HEK293T (cell line): ENCODE data around the gene CEMIP2.

ENCODE experiments used
- CTCF ChIA-PET: fragments of 350-600 bp; formaldehyde crosslinking; extraction: SDS; loops from one replicate; lab custom pipeline; 2021; ENCODE audit warnings: antibody characterized with exemption, inconsistent platforms; lab: Yijun Ruan, JAX
- POLR2A ChIA-PET: fragments of 350-600 bp; formaldehyde crosslinking; extraction: SDS; loops from one replicate; lab custom pipeline; 2020; ENCODE audit warnings: antibody characterized with exemption, inconsistent platforms; lab: Yijun Ruan, JAX
- DNase-seq: peaks from one replicate; pipeline ENCODE4 v3.0.0; 2012; ENCODE audit warnings: mixed read lengths; ENCODE audit errors: extremely low spot score
- ARNT ChIP-seq: fragments of 450-650 bp; IDR thresholded peaks from 2 replicates; pipeline ENCODE4 v1.6.1; 2017; ENCODE audit warnings: mild to moderate bottlenecking
- BHLHE40 ChIP-seq: fragments of 450-650 bp; IDR thresholded peaks from 2 replicates; pipeline ENCODE4 v1.6.1; 2016; ENCODE audit warnings: mild to moderate bottlenecking, moderate library complexity, borderline replicate concordance
- CTBP1 ChIP-seq: fragments of 450-650 bp; IDR thresholded peaks from 2 replicates; pipeline ENCODE4 v1.6.1; 2016; ENCODE audit warnings: borderline replicate concordance
- ELF4 ChIP-seq: fragments of 450-650 bp; IDR thresholded peaks from 2 replicates; pipeline ENCODE4 v1.6.1; 2017; ENCODE audit warnings: antibody characterized with exemption
- FOXA1 ChIP-seq: fragments of 450-650 bp; IDR thresholded peaks from 2 replicates; pipeline ENCODE4 v1.6.1; 2016; ENCODE audit warnings: mild to moderate bottlenecking
- FOXK2 ChIP-seq: fragments of 450-650 bp; IDR thresholded peaks from 2 replicates; pipeline ENCODE4 v1.6.1; 2016; ENCODE audit warnings: mild to moderate bottlenecking
- FOXM1 ChIP-seq: fragments of 450-650 bp; IDR thresholded peaks from 2 replicates; pipeline ENCODE4 v1.6.1; 2017; ENCODE audit warnings: mild to moderate bottlenecking, borderline replicate concordance
- HDGF ChIP-seq: fragments of 450-650 bp; IDR thresholded peaks from 2 replicates; pipeline ENCODE4 v1.6.1; 2017; ENCODE audit warnings: antibody characterized with exemption, borderline replicate concordance
- L3MBTL2 ChIP-seq: fragments of 450-650 bp; conservative IDR thresholded peaks from 2 replicates; pipeline ENCODE4 v1.6.1; 2016; ENCODE audit warnings: mild to moderate bottlenecking
- LEF1 ChIP-seq: fragments of 450-650 bp; IDR thresholded peaks from 2 replicates; pipeline ENCODE4 v1.6.1; 2017; ENCODE audit warnings: mild to moderate bottlenecking, borderline replicate concordance
- NFRKB ChIP-seq: fragments of 450-650 bp; IDR thresholded peaks from 2 replicates; pipeline ENCODE4 v1.6.1; 2016; ENCODE audit warnings: mild to moderate bottlenecking, moderate library complexity
- PKNOX1 ChIP-seq: fragments of 450-650 bp; IDR thresholded peaks from 2 replicates; pipeline ENCODE4 v1.6.1; 2016
- SP1 ChIP-seq: fragments of 450-650 bp; IDR thresholded peaks from 2 replicates; pipeline ENCODE4 v1.6.1; 2017
- SUZ12 ChIP-seq: fragments of 450-650 bp; IDR thresholded peaks from 2 replicates; pipeline ENCODE4 v1.6.1; 2016; ENCODE audit warnings: mild to moderate bottlenecking
- TARDBP ChIP-seq: fragments of 450-650 bp; IDR thresholded peaks from 2 replicates; pipeline ENCODE4 v1.6.1; 2016
- ZNF384 ChIP-seq: fragments of 450-650 bp; IDR thresholded peaks from 2 replicates; pipeline ENCODE4 v1.6.1; 2016

The CEMIP2 gene

GRCh38 chr9:71778085-71778484, 9.8 kb upstream of the CEMIP2 start:
- DNase-seq, result no peak
- ChIA-PET CTCF (interaction anchor here (0.5 kb wide), 1 partner anchor 219 kb away, joined by 3 read pairs; no protein-coding TSS in a partner anchor), POLR2A (no interaction called here)
- TF ChIP-seq ZNF384 (no peak), PKNOX1 (no peak)

GRCh38 chr9:71774920-71775319, 6.6 kb upstream of the CEMIP2 start:
- ChIA-PET CTCF (no interaction called here), POLR2A (no interaction called here)
- no peak for DNase-seq
- TF ChIP-seq TARDBP (no peak), ARNT (no peak), HDGF (no peak), ELF4 (no peak), CTBP1 (no peak), ZNF384 (no peak), SP1 (no peak), PKNOX1 (no peak), BHLHE40 (no peak), FOXK2 (no peak), L3MBTL2 (no peak), SUZ12 (no peak), LEF1 (no peak), FOXM1 (no peak), FOXA1 (no peak), NFRKB (no peak)

- CTCF ChIA-PET, result no interaction called here
- TF ChIP-seq SUZ12 (no peak), BHLHE40 (no peak), HDGF (no peak), FOXM1 (no peak), SP1 (no peak), TARDBP (no peak), LEF1 (no peak)
- DNase-seq, result no peak
- POLR2A ChIA-PET, result no interaction called here
Observed at GRCh38 chr9:71772726-71773125, 4.4 kb upstream of the CEMIP2 start.

GRCh38 chr9:71770170-71770569, 1.9 kb upstream of the CEMIP2 start:
- TF ChIP-seq PKNOX1 (no peak), ARNT (no peak), HDGF (no peak), SUZ12 (no peak), ELF4 (no peak), TARDBP (no peak), LEF1 (no peak), ZNF384 (no peak), FOXK2 (no peak), SP1 (no peak)
- no peak for DNase-seq
- ChIA-PET POLR2A (no interaction called here), CTCF (interaction anchor here (0.6 kb wide), 1 partner anchor 166 kb away, joined by 3 read pairs; no protein-coding TSS in a partner anchor)

GRCh38 chr9:71769175-71770161, 1.2 kb upstream of the CEMIP2 start:
- CTCF ChIA-PET, result interaction anchor here (0.6 kb wide), 1 partner anchor 166 kb away, joined by 3 read pairs; no protein-coding TSS in a partner anchor
- TF ChIP-seq SP1, result no peak
- no peak for TF ChIP-seq FOXK2
- no peak for TF ChIP-seq SUZ12
- no peak for TF ChIP-seq NFRKB
- no peak for TF ChIP-seq BHLHE40
- TF ChIP-seq ARNT, result no peak
- TF ChIP-seq PKNOX1, result no peak
- TF ChIP-seq CTBP1, result no peak
- TF ChIP-seq FOXM1, result no peak
- no peak for TF ChIP-seq ELF4
- DNase-seq, result peak; percentile 53
- POLR2A ChIA-PET, result interaction anchor here (1.0 kb wide), 1 partner anchor 8 kb away, joined by 4 read pairs; no protein-coding TSS in a partner anchor
